ENCODE measurements around the gene TTLL11. TPM values are rescaled to one million over a fixed set of nuclear protein-coding genes. Genes with fewer than 3 reads are reported as not detected.
"Not testable (repeated sequence)": the region's sequence is repeated elsewhere in the genome, so short reads cannot be mapped to it uniquely, and the experiment has no call there.

The TTLL11 gene
- polyA plus RNA-seq, 2 donors, result 2.3 to 4.5 TPM

DNA sequence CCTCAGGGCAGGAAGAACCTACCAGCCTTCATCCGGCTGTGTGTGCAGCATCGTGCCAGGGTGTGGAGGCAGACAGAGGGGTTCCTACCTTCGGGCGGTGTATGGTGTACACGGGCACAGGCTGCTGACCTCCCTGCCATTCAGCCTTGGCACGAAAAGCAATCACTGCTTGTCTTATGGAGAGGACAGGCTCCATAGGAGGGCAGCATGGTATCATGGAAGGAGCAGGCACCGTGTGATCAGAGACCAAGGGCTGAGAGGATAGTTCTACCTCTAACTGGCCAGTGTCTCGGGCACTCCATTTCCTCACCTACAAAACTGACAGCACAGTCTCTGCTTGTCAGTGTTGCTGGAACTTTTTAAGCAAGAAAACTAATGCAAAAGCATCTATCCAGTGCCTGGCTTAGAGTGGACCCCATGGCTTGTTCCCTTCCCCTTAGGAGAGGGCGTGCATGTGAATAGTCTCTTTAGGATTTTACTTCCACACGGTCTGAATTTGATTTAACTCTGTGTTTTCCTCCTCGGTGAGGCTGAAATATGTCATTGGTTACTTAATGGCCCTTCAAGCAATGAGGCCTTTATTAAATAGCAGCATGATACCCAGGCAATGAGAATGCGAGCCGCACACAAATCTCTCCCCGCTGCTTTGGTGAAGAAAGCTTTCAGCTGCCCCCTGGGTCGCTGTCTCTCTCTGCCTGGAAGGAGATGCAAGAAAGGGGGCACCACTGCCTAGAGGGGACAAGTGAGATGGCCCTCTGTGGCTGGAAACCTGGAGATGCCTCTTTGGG, 22.2 kb downstream of the TTLL11 start:
- Histone ChIP-seq H3K27me3 (ENCODE audit: control insufficient read depth in 1 of 2, insufficient read depth in 2 of 2, low read length in 2 of 2) (no peaks in the 10 kb centered on the region), H3K9me3 (ENCODE audit: control insufficient read depth in 2 of 2, insufficient read depth in 1 of 2, low read depth in 1 of 2, low read length in 1 of 2) (no peaks in the 10 kb centered on the region), H3K4me1 (ENCODE audit: control insufficient read depth in 2 of 2, insufficient read depth in 2 of 2, low read length in 1 of 2) (no peaks in the 10 kb centered on the region), H3K4me3 (ENCODE audit: low read depth in 1 of 2, low read length in 2 of 2) (no peak overlapping the region), H3K27ac (ENCODE audit: low read depth in 2 of 2, low read length in 1 of 2) (no peak overlapping the region), H3K36me3 (ENCODE audit: control insufficient read depth in 2 of 2, insufficient read depth in 2 of 2, low read length in 1 of 2) (peaks cover 0 to 3% of the 10 kb centered on the region in 2 donors)
- WGBS, 2 donors, result 90% methylated on average over 15 of the region's 15 CpGs

DNA sequence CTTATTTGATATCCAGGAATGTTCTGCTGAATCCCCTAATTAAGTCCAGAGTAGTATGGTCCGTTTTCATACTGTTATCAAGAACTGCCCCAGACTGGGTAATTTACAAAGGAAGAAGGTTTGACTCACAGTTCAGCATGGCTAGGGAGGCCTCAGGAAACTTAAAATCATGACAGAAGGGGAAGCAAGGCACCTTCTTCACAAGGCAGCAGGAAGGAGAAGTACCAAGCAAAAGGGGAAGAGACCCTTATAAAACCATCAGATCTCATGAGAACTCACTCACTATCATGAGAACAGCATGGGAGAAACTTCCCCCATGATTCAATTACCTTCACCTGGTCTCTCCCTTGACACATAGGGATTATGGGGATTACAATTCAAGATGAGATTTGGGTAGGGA, 26.4 kb downstream of the TTLL11 start:
- H3K27me3 ChIP-seq (ENCODE audit: control insufficient read depth in 1 of 2, insufficient read depth in 2 of 2, low read length in 2 of 2); H3K4me1 ChIP-seq (ENCODE audit: control insufficient read depth in 2 of 2, insufficient read depth in 2 of 2, low read length in 1 of 2): not testable (repeated sequence)
- WGBS, 2 donors, result 82 to 83% methylated on average over 1 of the region's 1 CpG

DNA sequence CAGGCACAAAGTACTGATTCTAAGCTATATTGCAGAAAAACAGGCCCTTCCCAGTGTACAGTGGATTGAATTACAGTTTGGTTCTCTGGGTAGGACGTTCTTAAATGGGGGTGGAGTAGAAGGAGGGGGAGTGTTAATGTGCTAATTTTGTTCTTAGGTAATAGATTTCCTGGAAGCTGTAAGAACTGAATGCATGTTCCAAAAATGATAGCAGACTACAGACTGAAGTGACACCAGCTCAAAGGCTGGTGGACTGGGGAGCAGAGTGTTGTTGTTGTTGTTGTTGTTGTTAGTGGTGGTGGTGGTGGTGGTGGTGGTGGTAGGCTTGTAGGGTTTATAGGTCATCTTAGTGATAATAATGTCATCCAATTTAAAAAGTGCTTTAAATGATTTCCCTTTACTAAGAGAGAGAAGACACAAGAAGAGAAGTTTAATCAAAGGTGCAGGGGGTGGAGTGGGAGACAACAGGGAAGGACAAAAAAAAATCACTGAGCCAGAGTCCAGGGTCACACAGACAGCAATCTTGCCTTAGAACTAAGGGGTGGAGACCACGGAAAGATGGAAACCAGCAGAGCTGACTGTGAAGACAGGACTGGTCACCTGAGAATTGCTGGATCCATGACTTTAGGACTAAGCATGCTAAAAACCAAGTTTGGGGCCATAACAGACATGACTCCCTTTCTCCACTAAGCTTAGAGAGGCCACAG, 27.0 kb downstream of the TTLL11 start:
- H3K27me3 ChIP-seq (ENCODE audit: control insufficient read depth in 1 of 2, insufficient read depth in 2 of 2, low read length in 2 of 2), result no peaks in the 10 kb centered on the region
- H3K27ac ChIP-seq (ENCODE audit: low read depth in 2 of 2, low read length in 1 of 2), result no peak overlapping the region
- 38 to 51% methylated on average over 2 of the region's 2 CpGs for WGBS, 2 donors

More for the DNA sequence above, 26.4 kb downstream of the TTLL11 start:
- not testable (repeated sequence) for H3K9me3 ChIP-seq (ENCODE audit: control insufficient read depth in 2 of 2, insufficient read depth in 1 of 2, low read depth in 1 of 2, low read length in 1 of 2); H3K4me3 ChIP-seq (ENCODE audit: low read depth in 1 of 2, low read length in 2 of 2); H3K36me3 ChIP-seq (ENCODE audit: control insufficient read depth in 2 of 2, insufficient read depth in 2 of 2, low read length in 1 of 2); H3K27ac ChIP-seq (ENCODE audit: low read depth in 2 of 2, low read length in 1 of 2)

DNA sequence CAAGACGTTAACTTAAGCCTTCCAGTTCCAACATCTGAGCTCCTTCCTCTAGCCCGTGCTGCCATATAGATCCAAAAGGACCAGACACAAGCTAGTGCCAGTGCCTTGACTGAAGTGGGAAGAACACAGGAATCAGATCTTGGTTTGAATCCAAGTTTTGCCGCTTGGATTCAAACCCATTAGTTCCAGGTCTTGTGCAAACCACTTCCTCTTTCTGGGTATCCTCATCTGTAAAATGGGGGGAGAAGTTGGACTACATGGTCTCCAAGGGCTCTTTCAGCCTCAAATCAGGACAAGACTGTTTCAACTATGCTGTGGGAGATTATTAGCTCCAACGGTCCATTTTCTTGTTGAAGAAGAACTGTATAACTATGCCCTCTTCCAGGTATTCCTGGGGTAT, 32.6 kb downstream of the TTLL11 start:
- H3K4me3 ChIP-seq (ENCODE audit: low read depth in 1 of 2, low read length in 2 of 2), result no peak overlapping the region
- no peaks in the 10 kb centered on the region for H3K9me3 ChIP-seq (ENCODE audit: control insufficient read depth in 2 of 2, insufficient read depth in 1 of 2, low read depth in 1 of 2, low read length in 1 of 2)
- WGBS, 2 donors, result 86 to 91% methylated on average over 4 of the region's 4 CpGs
- H3K4me1 ChIP-seq (ENCODE audit: control insufficient read depth in 2 of 2, insufficient read depth in 2 of 2, low read length in 1 of 2), result no peaks in the 10 kb centered on the region
- no peaks in the 10 kb centered on the region for H3K27me3 ChIP-seq (ENCODE audit: control insufficient read depth in 1 of 2, insufficient read depth in 2 of 2, low read length in 2 of 2)
- peaks cover 0 to 3% of the 10 kb centered on the region in 2 donors for H3K36me3 ChIP-seq (ENCODE audit: control insufficient read depth in 2 of 2, insufficient read depth in 2 of 2, low read length in 1 of 2)
- no peak overlapping the region for H3K27ac ChIP-seq (ENCODE audit: low read depth in 2 of 2, low read length in 1 of 2)

More for the DNA sequence above, 27.0 kb downstream of the TTLL11 start:
- H3K9me3 ChIP-seq (ENCODE audit: control insufficient read depth in 2 of 2, insufficient read depth in 1 of 2, low read depth in 1 of 2, low read length in 1 of 2), result no peaks in the 10 kb centered on the region
- no peaks in the 10 kb centered on the region for H3K4me1 ChIP-seq (ENCODE audit: control insufficient read depth in 2 of 2, insufficient read depth in 2 of 2, low read length in 1 of 2)
- peaks cover 0 to 3% of the 10 kb centered on the region in 2 donors for H3K36me3 ChIP-seq (ENCODE audit: control insufficient read depth in 2 of 2, insufficient read depth in 2 of 2, low read length in 1 of 2)
- H3K4me3 ChIP-seq (ENCODE audit: low read depth in 1 of 2, low read length in 2 of 2), result no peak overlapping the region

DNA sequence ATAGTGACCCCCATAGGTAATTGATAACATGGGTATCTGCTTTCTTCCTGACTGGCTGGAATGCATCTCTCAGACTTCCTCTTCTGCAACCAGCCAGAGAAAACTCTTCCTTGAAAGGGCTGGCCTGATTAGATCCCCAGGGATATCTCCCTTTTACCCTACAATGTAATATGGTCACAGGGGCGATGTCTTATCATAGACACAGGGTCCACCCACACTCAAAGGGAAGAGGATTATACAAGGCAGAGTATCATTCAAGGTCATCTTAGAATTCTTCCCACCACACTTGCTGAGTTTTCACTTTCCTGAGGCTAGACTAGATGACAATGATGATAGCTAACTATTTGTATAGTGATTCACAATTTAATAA, 33.2 kb downstream of the TTLL11 start:
- no peak overlapping the region for H3K27ac ChIP-seq (ENCODE audit: low read depth in 2 of 2, low read length in 1 of 2)
- WGBS, 2 donors, result 70 to 93% methylated on average over 1 of the region's 1 CpG
- H3K36me3 ChIP-seq (ENCODE audit: control insufficient read depth in 2 of 2, insufficient read depth in 2 of 2, low read length in 1 of 2), result peaks cover 0 to 3% of the 10 kb centered on the region in 2 donors
- no peaks in the 10 kb centered on the region for H3K27me3 ChIP-seq (ENCODE audit: control insufficient read depth in 1 of 2, insufficient read depth in 2 of 2, low read length in 2 of 2)
- no peaks in the 10 kb centered on the region for H3K4me1 ChIP-seq (ENCODE audit: control insufficient read depth in 2 of 2, insufficient read depth in 2 of 2, low read length in 1 of 2)
- H3K4me3 ChIP-seq (ENCODE audit: low read depth in 1 of 2, low read length in 2 of 2), result no peak overlapping the region
- no peaks in the 10 kb centered on the region for H3K9me3 ChIP-seq (ENCODE audit: control insufficient read depth in 2 of 2, insufficient read depth in 1 of 2, low read depth in 1 of 2, low read length in 1 of 2)

DNA sequence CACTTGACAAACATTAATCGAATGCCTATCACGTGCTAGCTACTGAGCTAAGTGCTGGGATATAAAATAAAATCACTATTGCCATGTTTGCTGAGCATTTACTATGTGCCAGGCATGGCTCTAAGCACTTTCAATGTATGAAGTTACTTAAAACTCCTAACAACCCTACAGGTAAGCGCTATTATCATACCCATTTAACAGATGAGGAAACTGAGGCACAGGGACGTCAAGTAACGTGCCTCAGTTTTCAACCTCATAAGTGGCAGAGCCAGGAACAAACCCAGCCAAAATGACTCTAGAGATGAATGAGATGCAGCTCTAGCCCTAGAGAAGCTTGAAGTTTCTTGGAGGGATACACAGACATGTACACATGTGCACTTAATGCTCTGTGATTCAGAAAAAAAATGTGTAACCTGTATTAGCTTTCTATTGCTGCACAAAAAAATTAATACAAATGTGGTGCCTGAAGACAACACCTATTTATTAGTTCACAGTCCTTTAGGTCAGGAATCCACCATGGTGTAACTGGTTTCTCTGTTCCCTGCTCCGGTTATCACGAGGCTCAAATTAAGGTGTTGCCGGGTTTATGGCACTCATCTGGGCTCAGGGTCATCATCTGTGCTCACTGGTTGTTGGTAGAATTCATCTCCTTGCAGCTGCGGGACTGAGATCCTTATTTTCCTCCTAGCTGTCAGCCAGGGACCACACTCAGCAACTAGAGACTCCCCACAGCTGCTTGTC, 33.7 kb downstream of the TTLL11 start:
- no peaks in the 10 kb centered on the region for H3K27me3 ChIP-seq (ENCODE audit: control insufficient read depth in 1 of 2, insufficient read depth in 2 of 2, low read length in 2 of 2)
- 91 to 95% methylated on average over 9 of the region's 9 CpGs for WGBS, 2 donors
- no peaks in the 10 kb centered on the region for H3K9me3 ChIP-seq (ENCODE audit: control insufficient read depth in 2 of 2, insufficient read depth in 1 of 2, low read depth in 1 of 2, low read length in 1 of 2)
- H3K36me3 ChIP-seq (ENCODE audit: control insufficient read depth in 2 of 2, insufficient read depth in 2 of 2, low read length in 1 of 2), result peaks cover 0 to 3% of the 10 kb centered on the region in 2 donors
- H3K4me1 ChIP-seq (ENCODE audit: control insufficient read depth in 2 of 2, insufficient read depth in 2 of 2, low read length in 1 of 2), result no peaks in the 10 kb centered on the region
- no peak overlapping the region for H3K27ac ChIP-seq (ENCODE audit: low read depth in 2 of 2, low read length in 1 of 2)
- no peak overlapping the region for H3K4me3 ChIP-seq (ENCODE audit: low read depth in 1 of 2, low read length in 2 of 2)

DNA sequence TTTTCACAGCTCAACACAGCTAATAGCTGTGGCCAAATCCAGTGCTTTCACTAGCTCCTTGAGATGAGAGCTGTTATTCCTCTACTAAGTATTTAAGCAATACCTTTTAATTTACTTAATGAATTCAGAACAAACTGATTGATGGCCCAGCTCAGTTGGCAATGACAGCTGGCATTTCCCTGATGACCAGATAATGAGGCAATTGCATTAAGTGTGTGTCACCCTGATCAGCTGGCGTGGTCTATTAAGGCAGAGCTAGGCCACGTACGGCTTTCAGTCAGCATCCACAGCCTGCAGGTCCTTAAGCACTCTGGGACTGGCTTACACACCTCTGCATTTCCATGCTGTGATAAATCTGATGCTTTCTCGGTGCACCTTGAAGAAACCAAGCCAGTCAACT, 34.4 kb downstream of the TTLL11 start:
- 97 to 98% methylated on average over 4 of the region's 4 CpGs for WGBS, 2 donors

DNA sequence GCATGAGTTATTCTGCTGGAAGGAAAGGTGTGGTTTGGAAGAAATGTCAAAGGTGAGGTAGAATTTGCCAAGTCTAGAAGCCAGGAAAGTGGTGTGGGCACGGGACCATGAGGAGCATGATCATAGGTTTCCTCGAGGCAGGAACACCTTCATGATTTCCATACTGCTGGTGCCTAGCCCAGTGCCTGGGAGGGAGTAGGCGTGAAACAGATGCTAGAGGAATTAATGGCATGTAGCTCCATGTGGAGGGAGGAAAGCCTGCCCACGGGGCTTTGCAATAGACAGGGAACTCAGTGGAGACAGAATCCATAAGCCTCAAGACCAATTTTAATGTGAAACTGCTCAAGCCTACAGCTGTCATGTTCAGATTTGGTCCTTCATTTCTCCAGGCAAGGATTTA, 35.1 kb downstream of the TTLL11 start:
- 60 to 70% methylated on average over 4 of the region's 4 CpGs for WGBS, 2 donors
- no peaks in the 10 kb centered on the region for H3K27me3 ChIP-seq (ENCODE audit: control insufficient read depth in 1 of 2, insufficient read depth in 2 of 2, low read length in 2 of 2)
- no peak overlapping the region for H3K27ac ChIP-seq (ENCODE audit: low read depth in 2 of 2, low read length in 1 of 2)
- H3K4me3 ChIP-seq (ENCODE audit: low read depth in 1 of 2, low read length in 2 of 2), result no peak overlapping the region
- no peaks in the 10 kb centered on the region for H3K9me3 ChIP-seq (ENCODE audit: control insufficient read depth in 2 of 2, insufficient read depth in 1 of 2, low read depth in 1 of 2, low read length in 1 of 2)
- H3K4me1 ChIP-seq (ENCODE audit: control insufficient read depth in 2 of 2, insufficient read depth in 2 of 2, low read length in 1 of 2), result no peaks in the 10 kb centered on the region
- H3K36me3 ChIP-seq (ENCODE audit: control insufficient read depth in 2 of 2, insufficient read depth in 2 of 2, low read length in 1 of 2), result peaks cover 0 to 3% of the 10 kb centered on the region in 2 donors

More for the DNA sequence above, 34.4 kb downstream of the TTLL11 start:
- no peak overlapping the region for H3K27ac ChIP-seq (ENCODE audit: low read depth in 2 of 2, low read length in 1 of 2)
- H3K9me3 ChIP-seq (ENCODE audit: control insufficient read depth in 2 of 2, insufficient read depth in 1 of 2, low read depth in 1 of 2, low read length in 1 of 2), result no peaks in the 10 kb centered on the region
- H3K27me3 ChIP-seq (ENCODE audit: control insufficient read depth in 1 of 2, insufficient read depth in 2 of 2, low read length in 2 of 2), result no peaks in the 10 kb centered on the region
- H3K4me3 ChIP-seq (ENCODE audit: low read depth in 1 of 2, low read length in 2 of 2), result no peak overlapping the region
- H3K36me3 ChIP-seq (ENCODE audit: control insufficient read depth in 2 of 2, insufficient read depth in 2 of 2, low read length in 1 of 2), result peaks cover 0 to 3% of the 10 kb centered on the region in 2 donors
- no peaks in the 10 kb centered on the region for H3K4me1 ChIP-seq (ENCODE audit: control insufficient read depth in 2 of 2, insufficient read depth in 2 of 2, low read length in 1 of 2)

DNA sequence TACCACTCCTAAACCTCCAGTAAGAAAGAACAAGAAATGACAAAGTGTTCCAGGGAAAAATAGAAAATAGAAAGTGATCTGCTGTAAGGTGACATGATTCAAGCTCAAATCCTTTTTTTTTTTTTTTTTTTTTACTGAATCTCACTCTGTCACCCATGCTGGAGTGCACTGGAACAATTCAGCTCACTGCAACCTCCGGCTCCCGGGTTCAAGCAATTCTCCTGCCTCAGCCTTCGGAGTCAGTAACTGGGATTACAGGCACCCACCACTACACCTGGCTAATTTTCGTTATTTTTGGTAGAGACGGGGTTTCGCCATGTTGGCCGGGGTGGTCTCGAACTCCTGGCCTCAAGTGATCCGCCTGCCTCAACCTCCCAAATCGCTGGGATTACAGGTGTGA, 35.9 kb downstream of the TTLL11 start:
- peaks cover 0 to 3% of the 10 kb centered on the region in 2 donors for H3K36me3 ChIP-seq (ENCODE audit: control insufficient read depth in 2 of 2, insufficient read depth in 2 of 2, low read length in 1 of 2)
- H3K27me3 ChIP-seq (ENCODE audit: control insufficient read depth in 1 of 2, insufficient read depth in 2 of 2, low read length in 2 of 2), result no peaks in the 10 kb centered on the region
- H3K9me3 ChIP-seq (ENCODE audit: control insufficient read depth in 2 of 2, insufficient read depth in 1 of 2, low read depth in 1 of 2, low read length in 1 of 2), result no peaks in the 10 kb centered on the region
- no peak overlapping the region for H3K27ac ChIP-seq (ENCODE audit: low read depth in 2 of 2, low read length in 1 of 2)
- WGBS, 2 donors, result 96 to 98% methylated on average over 10 of the region's 10 CpGs
- H3K4me3 ChIP-seq (ENCODE audit: low read depth in 1 of 2, low read length in 2 of 2), result no peak overlapping the region
- no peaks in the 10 kb centered on the region for H3K4me1 ChIP-seq (ENCODE audit: control insufficient read depth in 2 of 2, insufficient read depth in 2 of 2, low read length in 1 of 2)

Measured in esophagus (tissue), 2 donors.